Activated CD4-positive, alpha-beta memory T cell treated with anti-CD3 and anti-CD28 coated beads for 36 hours (primary cell): Measurements from ENCODE around the gene INSIG1. TPM values are rescaled to one million over a fixed set of nuclear protein-coding genes. Genes with fewer than 3 reads are reported as not detected.

ENCODE experiments used
- CTCF ChIA-PET: fragments of 350-600 bp; sonication (Branson Sonifier 250); formaldehyde crosslinking; loops from one replicate; lab custom pipeline; 2021; ENCODE audit warnings: antibody characterized with exemption, inconsistent platforms; lab: Charles Lee
- POLR2A ChIA-PET: fragments of 350-600 bp; sonication (Branson Sonifier 250); formaldehyde crosslinking; loops from one replicate; lab custom pipeline; 2021; ENCODE audit warnings: antibody characterized with exemption; lab: Charles Lee
- DNase-seq: peaks from one replicate; pipeline ENCODE4 v3.0.0-alpha.2; 2020
- H3K27ac Mint-ChIP-seq: one replicate; pipeline ENCODE4 v1.8.0; 2021; ENCODE audit warnings: mixed read lengths
- H3K27me3 Mint-ChIP-seq: one replicate; pipeline ENCODE4 v1.8.0; 2021; ENCODE audit warnings: mixed read lengths
- H3K36me3 Mint-ChIP-seq: one replicate; pipeline ENCODE4 v1.8.0; 2021; ENCODE audit warnings: mixed read lengths
- H3K4me1 Mint-ChIP-seq: one replicate; pipeline ENCODE4 v1.8.0; 2021; ENCODE audit warnings: low read depth, mixed read lengths
- H3K4me3 Mint-ChIP-seq: one replicate; pipeline ENCODE4 v1.8.0; 2021; ENCODE audit warnings: mild to moderate bottlenecking, mixed read lengths
- H3K9me3 Mint-ChIP-seq: one replicate; pipeline ENCODE4 v1.8.0; 2021; ENCODE audit warnings: mixed read lengths
- intact Hi-C: fragments of 100-400 bp; cut with micrococcal nuclease; formaldehyde crosslinking; loops from one replicate; pipeline ENCODE4 v1.15.1; 2023
- total RNA-seq, 2 experiments: library from RNA; stranded (reverse); gene quantifications; one replicate each; pipeline ENCODE4 v1.2.3, GENCODE V29; 2021

INSIG1 gene
- total RNA-seq, 2 experiments from 2014 or later = 94.9 to 96.9 TPM

- Mint-ChIP-seq H3K27me3 (peaks cover 5% of the 10 kb centered on the region), H3K36me3 (no peaks in the 10 kb centered on the region), H3K4me1 (peaks cover 7% of the 10 kb centered on the region), H3K27ac (no peak overlapping the region), H3K4me3 (no peak overlapping the region), H3K9me3 (no peaks in the 10 kb centered on the region)
- no peak for DNase-seq
- CTCF ChIA-PET = no interaction called here
- intact Hi-C loops = no loop called here
- POLR2A ChIA-PET = no interaction called here
Measured at GRCh38 chr7:155348806-155349205, 51.1 kb downstream of the INSIG1 start.

GRCh38 chr7:155349601-155350331 is 52.1 kb downstream of the INSIG1 start:
- DNase-seq = no peak
- H3K4me1 Mint-ChIP-seq = peaks cover 7% of the 10 kb centered on the region
- H3K27me3 Mint-ChIP-seq = peaks cover 5% of the 10 kb centered on the region
- CTCF ChIA-PET = no interaction called here
- POLR2A ChIA-PET = no interaction called here
- H3K9me3 Mint-ChIP-seq = peaks cover 4% of the 10 kb centered on the region
- H3K36me3 Mint-ChIP-seq = no peaks in the 10 kb centered on the region
- no peak overlapping the region for H3K4me3 Mint-ChIP-seq
- no peak overlapping the region for H3K27ac Mint-ChIP-seq
- intact Hi-C loops = no loop called here

- CTCF ChIA-PET = interaction anchor here (1.3 to 1.4 kb wide), 2 partner anchors 11 to 437 kb away, joined by 3 read pairs; no protein-coding TSS in a partner anchor
- peaks cover 4% of the 10 kb centered on the region for H3K9me3 Mint-ChIP-seq
- intact Hi-C loops = no loop called here
- no peak overlapping the region for H3K27ac Mint-ChIP-seq
- peaks cover 5% of the 10 kb centered on the region for H3K27me3 Mint-ChIP-seq
- POLR2A ChIA-PET = no interaction called here
- H3K4me3 Mint-ChIP-seq = no peak overlapping the region
- H3K4me1 Mint-ChIP-seq = no peaks in the 10 kb centered on the region
- H3K36me3 Mint-ChIP-seq = no peaks in the 10 kb centered on the region
- no peak for DNase-seq
Measured at GRCh38 chr7:155351120-155351870, 53.6 kb downstream of the INSIG1 start.

GRCh38 chr7:155352076-155352752 is 54.5 kb downstream of the INSIG1 start:
- no peak overlapping the region for H3K4me3 Mint-ChIP-seq
- POLR2A ChIA-PET = no interaction called here
- peaks cover 8% of the 10 kb centered on the region for H3K27me3 Mint-ChIP-seq
- H3K4me1 Mint-ChIP-seq = no peaks in the 10 kb centered on the region
- intact Hi-C loops = no loop called here
- CTCF ChIA-PET = interaction anchor here (1.3 to 1.4 kb wide), 2 partner anchors 10 to 438 kb away, joined by 3 read pairs; no protein-coding TSS in a partner anchor
- H3K9me3 Mint-ChIP-seq = peaks cover 4% of the 10 kb centered on the region
- no peak overlapping the region for H3K27ac Mint-ChIP-seq
- DNase-seq = no peak
- H3K36me3 Mint-ChIP-seq = no peaks in the 10 kb centered on the region

GRCh38 chr7:155352753-155353115 is 55.1 kb downstream of the INSIG1 start:
- DNase-seq = no peak
- Mint-ChIP-seq H3K4me3 (no peak overlapping the region), H3K27ac (no peak overlapping the region), H3K27me3 (peaks cover 11% of the 10 kb centered on the region), H3K9me3 (peaks cover 4% of the 10 kb centered on the region), H3K4me1 (no peaks in the 10 kb centered on the region), H3K36me3 (no peaks in the 10 kb centered on the region)
- intact Hi-C loops = no loop called here
- ChIA-PET POLR2A (no interaction called here), CTCF (interaction anchor here (1.3 to 1.4 kb wide), 2 partner anchors 8 to 9 kb away, joined by 3 read pairs; no protein-coding TSS in a partner anchor)

GRCh38 chr7:155353256-155353897 is 55.7 kb downstream of the INSIG1 start:
- Mint-ChIP-seq H3K27me3 (peaks cover 12% of the 10 kb centered on the region), H3K4me3 (no peak overlapping the region), H3K4me1 (no peaks in the 10 kb centered on the region), H3K27ac (no peak overlapping the region), H3K9me3 (peaks cover 4% of the 10 kb centered on the region), H3K36me3 (no peaks in the 10 kb centered on the region)
- no peak for DNase-seq
- ChIA-PET POLR2A (no interaction called here), CTCF (interaction anchor here (1.4 kb wide), 1 partner anchor 8 kb away, joined by 3 read pairs; no protein-coding TSS in a partner anchor)
- intact Hi-C loops = no loop called here

GRCh38 chr7:155354371-155355048 is 56.8 kb downstream of the INSIG1 start:
- Mint-ChIP-seq H3K4me3 (no peak overlapping the region), H3K36me3 (no peaks in the 10 kb centered on the region), H3K4me1 (no peaks in the 10 kb centered on the region), H3K27ac (no peak overlapping the region), H3K9me3 (peaks cover 4% of the 10 kb centered on the region), H3K27me3 (peaks cover 16% of the 10 kb centered on the region)
- ChIA-PET CTCF (no interaction called here), POLR2A (no interaction called here)
- intact Hi-C loops = no loop called here
- no peak for DNase-seq

GRCh38 chr7:155355176-155355575 is 57.5 kb downstream of the INSIG1 start:
- DNase-seq = no peak
- peaks cover 4% of the 10 kb centered on the region for H3K9me3 Mint-ChIP-seq

GRCh38 chr7:155355745-155356144 is 58.1 kb downstream of the INSIG1 start:
- peaks cover 4% of the 10 kb centered on the region for H3K9me3 Mint-ChIP-seq
- H3K4me1 Mint-ChIP-seq = no peaks in the 10 kb centered on the region
- peaks cover 22% of the 10 kb centered on the region for H3K27me3 Mint-ChIP-seq
- no peaks in the 10 kb centered on the region for H3K36me3 Mint-ChIP-seq
- H3K4me3 Mint-ChIP-seq = no peak overlapping the region
- H3K27ac Mint-ChIP-seq = no peak overlapping the region
- DNase-seq = no peak
- intact Hi-C loops = no loop called here
- CTCF ChIA-PET = interaction anchor here (1.4 kb wide), 1 partner anchor 442 kb away, joined by 6 read pairs; no protein-coding TSS in a partner anchor
- POLR2A ChIA-PET = no interaction called here

More at GRCh38 chr7:155355176-155355575, 57.5 kb downstream of the INSIG1 start:
- POLR2A ChIA-PET = no interaction called here
- Mint-ChIP-seq H3K4me1 (no peaks in the 10 kb centered on the region), H3K36me3 (no peaks in the 10 kb centered on the region), H3K27me3 (peaks cover 20% of the 10 kb centered on the region), H3K27ac (no peak overlapping the region), H3K4me3 (no peak overlapping the region)
- CTCF ChIA-PET = no interaction called here
- intact Hi-C loops = no loop called here

- H3K4me1 Mint-ChIP-seq = no peaks in the 10 kb centered on the region
- H3K4me3 Mint-ChIP-seq = no peak overlapping the region
- H3K27me3 Mint-ChIP-seq = peaks cover 20% of the 10 kb centered on the region
- no peak overlapping the region for H3K27ac Mint-ChIP-seq
- no peak for DNase-seq
- intact Hi-C loops = no loop called here
- CTCF ChIA-PET = interaction anchor here (0.9 to 2.2 kb wide), 6 partner anchors 9 to 443 kb away, joined by 3 to 13 read pairs (median 4); no protein-coding TSS in a partner anchor
- H3K9me3 Mint-ChIP-seq = peaks cover 4% of the 10 kb centered on the region
- POLR2A ChIA-PET = no interaction called here
- no peaks in the 10 kb centered on the region for H3K36me3 Mint-ChIP-seq
Measured at GRCh38 chr7:155356323-155357105, 58.8 kb downstream of the INSIG1 start.
